ENCODE measurements around the gene INAFM2. TPM values are rescaled to one million over a fixed set of nuclear protein-coding genes. Genes with fewer than 3 reads are reported as not detected.

INAFM2 gene
- 7.9 and 10.2 TPM in 2 replicates for total RNA-seq (2014; rRNA removed; shearing (Covaris generic))

DNA sequence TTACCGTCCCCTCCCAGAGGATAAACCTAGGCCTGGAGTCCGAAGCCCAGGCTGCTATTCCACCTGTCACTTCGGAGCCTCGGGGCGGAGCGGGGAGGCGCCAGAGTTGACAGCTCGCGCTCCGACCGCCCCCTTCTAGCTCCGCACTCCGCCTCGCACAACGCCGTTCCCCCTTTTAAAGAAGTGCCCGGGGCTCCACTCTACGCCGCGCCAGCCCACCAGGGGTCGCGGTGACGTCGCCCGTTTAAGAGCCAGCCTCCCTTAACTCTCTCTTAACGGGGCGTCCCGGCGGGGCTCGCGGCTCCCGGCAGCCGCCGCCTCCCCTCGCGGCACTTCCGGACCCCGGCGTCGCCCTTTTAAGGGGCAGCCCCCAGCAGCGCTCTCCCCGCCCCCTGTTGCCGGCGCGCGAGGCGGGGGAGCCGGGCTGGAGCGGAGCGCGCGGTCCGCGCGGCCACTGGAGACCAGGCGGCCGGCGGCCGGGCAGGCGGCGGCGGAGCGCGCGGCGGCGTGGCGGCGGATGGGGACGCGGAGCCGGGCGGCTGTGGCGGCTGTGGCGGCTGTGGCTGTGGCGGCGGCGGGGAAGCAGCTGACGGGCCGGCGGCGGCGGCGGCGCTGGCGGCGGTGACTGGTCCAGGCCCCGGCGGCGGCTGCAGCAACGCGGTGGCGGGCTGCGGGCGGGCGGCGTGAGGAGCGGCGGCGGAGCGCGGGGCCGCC is at the start of gene INAFM2:
Gene INAFM2, plus strand, starts transcription at position 454 of the 714 bp plus-strand sequence. CDS start 364 bp downstream, outside the sequence.
- DNase-seq (ENCODE audit: low spot score) = peak; percentile 95

DNA sequence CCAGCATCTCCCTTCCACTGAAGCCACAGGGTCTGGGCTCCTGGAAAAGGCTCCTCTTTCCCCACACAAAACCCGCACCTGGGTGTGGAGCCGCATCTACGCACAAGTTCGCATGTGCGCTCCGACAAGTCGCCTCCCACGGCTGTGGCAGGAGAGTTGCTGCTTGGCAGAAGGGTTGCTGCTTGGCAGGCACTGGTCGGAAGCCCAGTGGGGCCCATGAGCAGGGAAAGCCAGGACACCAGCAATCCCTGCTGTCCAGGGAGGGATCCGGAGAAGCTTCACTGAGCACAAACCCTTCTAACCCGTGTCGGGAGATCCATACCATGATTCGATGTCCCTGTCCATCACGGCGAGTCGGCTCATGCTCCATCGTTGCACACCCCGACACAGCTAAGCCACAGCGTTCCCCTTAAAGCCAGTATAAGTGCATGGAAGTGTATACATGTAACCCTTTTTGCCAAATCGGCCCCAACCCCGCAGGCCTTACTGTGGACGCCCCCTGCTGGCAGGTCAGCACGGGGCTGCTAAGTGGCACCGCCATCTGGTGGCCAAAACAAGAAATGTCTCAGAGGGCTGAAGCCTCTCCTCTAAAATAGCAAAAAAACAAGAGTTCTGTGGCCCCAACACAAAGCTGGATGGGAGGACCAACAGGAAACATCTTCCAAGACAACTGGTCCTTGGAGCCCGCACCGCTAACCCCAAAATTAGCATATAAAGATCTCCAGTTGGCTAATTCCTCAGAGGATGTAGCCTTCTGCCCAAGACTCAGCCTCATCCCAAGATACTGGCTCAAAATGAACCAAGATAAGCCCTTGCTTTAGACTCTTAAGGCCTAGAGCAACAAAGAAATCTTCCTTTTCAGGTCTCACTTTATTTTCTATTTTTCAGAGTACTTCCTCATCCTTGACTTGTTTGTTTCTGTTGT is 48.9 kb upstream of the INAFM2 start:
- peak; percentile 96 for DNase-seq (ENCODE audit: low spot score)

DNA sequence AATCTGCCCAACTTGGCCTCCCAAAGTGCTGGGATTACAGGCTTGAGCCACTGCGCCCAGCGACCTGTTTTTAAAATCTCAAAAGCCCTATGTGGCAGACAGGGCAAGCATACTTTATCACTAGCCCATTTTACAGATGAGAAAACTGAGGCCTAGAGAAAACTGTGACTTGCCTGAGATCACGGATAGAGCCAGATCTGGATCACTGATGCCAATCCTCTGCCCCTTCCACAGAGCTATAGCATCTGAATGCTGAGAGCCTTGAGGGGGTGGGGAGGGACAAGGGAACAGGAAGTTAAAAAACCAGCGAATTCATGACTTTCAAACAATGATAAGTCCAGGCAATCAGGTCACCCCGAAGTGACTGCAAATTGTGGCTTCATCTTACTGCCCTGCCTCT is 48.0 kb upstream of the INAFM2 start:
- DNase-seq (ENCODE audit: low spot score) = no peak

DNA sequence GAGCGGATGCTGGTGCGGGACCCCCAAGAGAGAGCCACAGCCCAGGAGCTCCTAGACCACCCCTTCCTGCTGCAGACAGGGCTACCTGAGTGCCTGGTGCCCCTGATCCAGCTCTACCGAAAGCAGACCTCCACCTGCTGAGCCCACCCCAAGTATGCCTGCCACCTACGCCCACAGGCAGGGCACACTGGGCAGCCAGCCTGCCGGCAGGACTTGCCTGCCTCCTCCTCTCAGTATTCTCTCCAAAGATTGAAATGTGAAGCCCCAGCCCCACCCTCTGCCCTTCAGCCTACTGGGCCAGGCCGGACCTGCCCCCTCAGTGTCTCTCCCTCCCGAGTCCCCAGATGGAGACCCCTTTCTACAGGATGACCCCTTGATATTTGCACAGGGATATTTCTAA is 47.5 kb upstream of the INAFM2 start:
- DNase-seq (ENCODE audit: low spot score) = no peak

DNA sequence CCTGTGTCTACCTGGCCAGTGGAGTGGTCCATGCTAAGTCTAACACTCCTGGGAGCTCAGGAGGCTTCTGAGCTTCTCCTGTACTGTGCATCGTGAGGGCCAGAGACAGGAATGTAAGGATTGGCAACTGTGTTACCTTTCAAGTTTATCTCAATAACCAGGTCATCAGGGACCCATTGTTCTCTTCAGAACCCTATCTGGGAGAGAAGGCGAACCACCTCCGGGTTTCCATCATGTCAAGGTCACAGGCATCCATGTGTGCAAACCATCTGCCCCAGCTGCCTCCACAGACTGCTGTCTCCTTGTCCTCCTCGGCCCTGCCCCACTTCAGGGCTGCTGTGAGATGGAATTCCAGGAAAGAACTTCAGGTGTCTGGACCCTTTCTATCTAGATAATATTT is 46.6 kb upstream of the INAFM2 start:
- DNase-seq (ENCODE audit: low spot score) = no peak

DNA sequence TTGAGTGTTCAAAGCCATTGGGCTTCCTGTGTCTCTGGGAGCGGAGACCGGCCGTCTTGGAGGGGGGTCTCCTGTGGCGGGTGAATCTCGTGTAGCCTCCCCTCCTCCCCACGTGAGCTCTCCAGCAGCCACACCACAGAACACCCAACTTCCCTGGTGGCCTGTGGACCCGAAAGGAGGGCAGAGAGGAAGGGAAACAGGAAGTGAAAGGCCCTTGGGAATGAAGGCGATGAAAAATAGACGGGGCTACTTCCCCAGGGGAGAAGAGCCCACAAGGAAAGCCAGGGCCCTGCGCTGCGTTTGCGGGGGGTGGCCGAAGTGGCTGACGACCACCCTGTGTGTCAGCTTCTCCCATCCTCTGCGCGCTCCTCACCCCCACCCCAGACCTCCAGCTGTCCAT is 46.0 kb upstream of the INAFM2 start:
- DNase-seq (ENCODE audit: low spot score) = no peak

DNA sequence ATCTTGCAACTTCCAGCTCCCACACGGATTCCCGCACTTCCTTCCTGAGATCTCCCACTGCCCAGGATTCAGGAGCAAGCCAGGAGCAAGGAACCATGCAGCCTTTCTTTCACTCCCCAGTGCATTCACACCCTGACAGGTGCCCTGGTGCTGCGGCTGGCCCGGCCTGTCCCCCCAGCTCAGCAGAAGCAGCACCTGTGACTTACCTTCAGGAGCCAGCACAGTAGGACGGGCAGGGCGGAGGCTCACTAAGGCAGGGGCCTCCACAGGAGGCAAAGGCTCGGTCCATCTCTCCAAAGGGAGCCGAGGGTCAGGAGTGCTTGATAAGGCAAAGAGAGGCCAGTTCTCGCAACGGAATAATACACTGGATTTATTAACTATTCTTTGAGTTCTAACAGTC is 45.5 kb upstream of the INAFM2 start:
- no peak for DNase-seq (ENCODE audit: low spot score)

DNA sequence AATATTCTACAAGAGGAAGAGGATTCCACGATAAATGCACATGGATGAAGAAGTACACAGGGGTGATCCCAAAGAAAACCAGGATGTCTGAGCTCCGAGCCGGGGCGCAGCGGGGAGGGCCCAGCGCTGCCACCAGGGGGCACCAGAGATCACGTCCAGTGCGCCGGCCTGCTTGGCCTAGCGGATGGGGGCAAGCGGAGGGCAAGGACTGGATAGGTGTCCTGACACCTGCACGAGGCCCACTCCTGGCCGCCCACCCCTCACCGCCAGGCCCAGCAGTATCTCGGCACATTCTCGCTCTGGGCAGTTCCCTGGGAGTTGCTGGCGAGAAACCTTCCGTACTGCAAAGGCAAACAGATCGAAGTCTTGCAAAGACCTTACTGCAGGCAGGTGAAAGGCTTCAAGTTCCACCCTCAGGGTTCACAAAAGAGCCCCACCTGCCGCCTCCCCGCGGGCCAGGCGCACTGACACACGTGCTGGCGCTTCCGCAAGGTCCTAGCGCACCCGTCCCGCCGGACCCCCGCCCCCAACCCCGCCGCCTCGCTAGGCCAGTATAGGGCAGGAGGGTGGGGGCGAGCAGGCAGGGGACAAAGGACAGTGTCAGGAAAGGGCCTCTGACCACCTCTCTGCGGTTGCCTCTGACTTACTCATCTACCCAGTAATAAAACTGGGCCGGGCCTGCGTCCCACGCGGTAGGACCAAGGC is 43.9 kb upstream of the INAFM2 start:
- DNase-seq (ENCODE audit: low spot score) = peak; percentile 89

DNA sequence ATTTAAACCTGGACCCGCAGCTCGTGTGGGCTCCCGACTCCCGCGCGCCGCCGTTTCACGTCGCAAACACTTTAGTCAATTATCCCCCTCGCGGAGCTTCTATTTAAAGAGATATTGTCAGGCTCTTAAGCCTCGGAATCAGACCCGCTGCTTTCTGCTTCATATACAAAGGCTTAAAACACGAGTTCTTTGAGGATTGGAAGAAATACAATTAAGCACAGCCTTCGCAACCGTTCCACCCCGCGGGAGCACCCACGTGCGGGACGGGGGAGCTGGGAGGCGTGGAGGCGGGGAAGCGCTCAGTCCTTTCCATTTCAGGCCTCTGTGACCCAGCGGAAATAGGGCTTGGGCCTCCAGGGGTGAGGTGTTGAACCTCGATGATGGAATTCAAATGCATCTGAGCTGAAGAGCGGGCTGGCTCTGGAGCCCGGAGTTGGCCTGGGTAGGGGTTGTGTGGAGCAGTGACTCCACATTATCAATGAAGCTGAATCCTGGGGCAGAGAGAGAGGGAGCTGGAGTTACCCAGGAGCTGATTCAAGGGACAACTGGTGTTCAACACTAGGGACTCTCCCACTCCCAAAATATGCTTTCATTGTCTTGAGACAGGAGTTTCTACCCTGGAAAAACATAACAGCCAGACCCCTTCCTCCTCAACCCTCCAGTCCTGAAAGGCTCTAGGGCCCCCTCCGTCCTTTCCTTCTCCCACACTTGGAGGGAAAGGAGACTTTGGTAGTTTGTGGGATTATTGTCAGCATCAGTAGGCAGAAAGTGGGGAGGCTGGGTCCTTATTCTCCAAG is 43.0 kb upstream of the INAFM2 start:
- no peak for DNase-seq (ENCODE audit: low spot score)

DNA sequence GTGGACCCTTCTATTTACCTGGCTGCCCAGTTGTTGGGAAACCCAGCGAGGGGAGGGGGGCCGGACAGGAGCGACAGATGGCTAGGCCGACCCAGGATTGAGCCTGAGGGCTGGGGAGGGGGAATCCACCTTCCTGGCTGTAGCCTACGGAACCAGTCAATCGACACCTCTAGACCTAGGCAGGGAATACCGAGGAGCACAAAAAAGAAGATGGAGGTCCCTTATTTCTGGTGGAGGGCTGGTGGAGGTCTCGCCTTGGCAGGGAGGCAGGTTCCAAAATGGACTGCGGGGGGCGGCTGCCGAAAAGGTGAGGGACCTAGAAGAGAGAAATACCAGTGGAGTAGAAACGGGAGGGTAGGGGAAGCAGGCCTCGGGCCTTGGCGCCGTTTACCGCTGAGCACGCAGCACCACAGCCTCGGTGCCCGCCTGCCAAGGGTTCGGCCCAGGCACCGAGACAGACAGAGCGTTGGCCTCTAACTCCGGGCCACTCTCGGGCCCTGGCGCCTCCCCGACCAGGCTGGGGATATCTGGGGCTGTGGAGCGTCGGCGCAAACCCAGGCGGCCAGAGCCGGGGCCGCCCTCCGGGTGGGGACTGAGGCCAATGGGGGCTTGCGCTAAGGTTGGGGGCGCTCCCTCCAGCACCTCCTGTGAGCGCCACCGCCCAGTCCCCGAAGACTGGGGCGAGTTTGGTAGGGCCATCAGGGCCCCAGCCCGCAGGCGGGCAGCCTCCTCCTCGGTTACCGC is 42.3 kb upstream of the INAFM2 start:
- DNase-seq (ENCODE audit: low spot score) = no peak

DNA sequence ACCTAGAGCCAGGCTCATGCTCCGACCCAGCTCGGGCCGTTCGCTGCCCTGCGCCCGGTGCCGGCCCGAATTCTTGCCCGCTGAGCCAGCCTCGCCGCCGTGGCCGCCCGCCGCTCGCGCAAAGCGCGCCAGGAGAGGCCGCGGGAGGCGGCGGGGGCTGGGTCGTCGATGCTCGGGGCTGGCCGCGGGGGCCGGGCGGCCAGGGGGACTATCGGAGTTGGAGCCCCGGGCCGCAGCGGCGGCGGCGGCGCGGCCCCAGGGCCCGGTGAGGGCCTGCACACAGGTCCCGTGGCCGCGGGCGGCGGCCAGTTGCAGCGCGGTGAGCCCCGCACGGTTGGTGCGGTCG is 41.7 kb upstream of the INAFM2 start:
- no peak for DNase-seq (ENCODE audit: low spot score)

DNA sequence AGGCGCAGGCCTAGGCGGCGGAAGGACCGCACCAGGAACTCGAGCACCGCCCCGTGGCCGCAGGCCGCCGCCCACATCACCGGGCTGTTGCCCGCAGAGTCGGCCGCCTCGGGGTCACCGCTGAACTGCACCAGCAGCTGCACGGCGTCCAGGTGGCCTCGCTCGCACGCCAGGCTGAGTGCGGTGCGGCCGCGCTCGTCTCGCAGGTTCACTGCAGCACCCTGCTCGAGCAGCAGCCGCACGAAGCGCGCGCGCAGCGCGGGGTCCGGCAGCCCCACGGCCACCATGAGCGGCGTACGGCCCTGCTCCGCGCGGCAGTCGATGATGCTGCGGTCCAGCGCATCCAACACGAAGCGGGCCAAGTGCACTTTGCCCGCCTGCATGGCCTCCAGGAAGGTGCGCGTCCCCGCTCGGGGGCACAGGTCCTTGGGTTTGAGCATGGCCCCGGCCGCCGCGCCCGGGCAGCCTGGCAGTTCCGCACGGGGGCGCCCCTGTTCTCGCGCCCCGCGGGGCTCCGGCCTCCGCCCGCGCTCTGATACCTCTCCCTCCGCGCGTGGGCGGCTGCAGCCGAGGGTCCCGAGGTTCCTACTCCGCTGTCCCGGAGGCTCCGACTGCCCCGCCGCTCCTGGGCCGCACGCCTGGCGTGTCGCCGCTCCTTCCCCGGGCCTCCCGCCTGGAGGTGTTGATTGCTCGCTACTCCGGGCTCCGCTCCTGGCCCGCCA is 41.2 kb upstream of the INAFM2 start:
- peak; percentile 52 for DNase-seq (ENCODE audit: low spot score)

DNA sequence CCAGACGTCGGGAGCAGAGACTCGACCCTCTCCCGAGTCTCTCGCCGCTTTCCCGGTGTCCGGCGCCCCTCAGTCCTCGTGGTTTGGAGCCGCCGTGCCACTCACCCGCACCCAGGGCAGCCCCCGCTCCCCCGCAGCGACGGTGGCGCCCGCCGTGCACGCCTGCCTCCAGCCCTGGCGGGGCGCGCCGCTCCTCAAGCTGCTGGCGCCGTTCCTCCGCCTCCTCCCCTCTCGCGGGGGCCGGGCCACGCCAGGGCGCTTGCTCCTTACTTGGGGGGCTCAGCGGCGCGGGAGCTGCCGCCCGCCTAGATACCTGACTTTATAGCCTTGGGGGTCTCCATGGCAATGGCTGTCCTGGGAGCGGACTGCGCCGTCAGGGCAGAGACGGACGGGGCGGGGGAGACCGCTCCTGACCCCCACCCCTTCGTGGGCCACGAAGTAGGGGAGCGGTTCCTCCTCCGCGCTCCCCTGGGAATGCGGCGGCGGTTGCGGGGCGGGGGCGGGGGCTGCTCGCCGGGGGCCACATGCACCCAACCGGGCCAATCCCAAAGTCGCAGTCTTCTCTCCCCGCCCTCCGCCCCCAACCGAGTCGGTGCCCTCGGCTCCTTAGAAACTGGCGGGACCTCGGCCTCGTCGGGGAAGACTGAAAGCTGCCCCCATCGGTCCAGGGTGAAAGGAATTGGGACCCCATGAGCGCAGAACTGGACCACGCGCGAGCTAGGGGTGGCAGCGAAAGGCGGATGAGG is 40.5 kb upstream of the INAFM2 start, which contains the start of gene ANKRD63:
Gene ANKRD63, minus strand, starts transcription at position 196 of the 746 bp plus-strand sequence. CDS start 478 bp downstream, outside the sequence.
- no peak for DNase-seq (ENCODE audit: low spot score)

DNA sequence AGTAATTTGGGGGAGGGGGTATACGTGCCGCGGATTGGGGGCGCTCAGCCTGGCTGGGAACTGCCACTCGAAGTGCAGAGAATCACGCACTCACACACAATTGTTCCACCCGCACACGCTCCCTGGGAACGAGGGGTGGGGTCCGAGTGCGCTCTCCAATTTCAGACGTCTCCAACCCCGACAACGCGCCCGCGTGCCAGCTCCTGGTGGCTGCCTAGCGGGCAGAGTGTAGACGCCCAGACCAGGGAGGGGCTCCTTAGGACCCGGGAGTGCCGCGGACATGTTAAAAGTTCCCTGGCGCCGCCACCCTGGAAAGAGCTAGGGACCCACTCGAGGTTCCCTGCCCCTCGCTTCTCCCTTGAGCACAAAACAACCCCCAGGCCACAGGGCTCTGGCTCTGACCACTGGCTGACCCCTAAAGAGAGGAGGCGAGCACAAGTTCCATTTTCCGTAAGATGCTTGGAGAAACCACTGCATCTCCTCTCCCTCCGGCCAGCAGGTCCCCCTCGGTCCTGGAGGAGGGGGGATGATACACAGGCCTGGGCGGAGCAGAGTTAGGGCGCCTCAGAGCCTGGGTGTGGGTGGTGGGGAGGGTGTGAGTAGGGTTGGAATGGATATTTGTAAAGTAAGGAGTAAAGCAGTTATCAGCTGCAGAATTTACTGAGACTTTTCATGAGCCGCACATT is 39.7 kb upstream of the INAFM2 start:
- no peak for DNase-seq (ENCODE audit: low spot score)

DNA sequence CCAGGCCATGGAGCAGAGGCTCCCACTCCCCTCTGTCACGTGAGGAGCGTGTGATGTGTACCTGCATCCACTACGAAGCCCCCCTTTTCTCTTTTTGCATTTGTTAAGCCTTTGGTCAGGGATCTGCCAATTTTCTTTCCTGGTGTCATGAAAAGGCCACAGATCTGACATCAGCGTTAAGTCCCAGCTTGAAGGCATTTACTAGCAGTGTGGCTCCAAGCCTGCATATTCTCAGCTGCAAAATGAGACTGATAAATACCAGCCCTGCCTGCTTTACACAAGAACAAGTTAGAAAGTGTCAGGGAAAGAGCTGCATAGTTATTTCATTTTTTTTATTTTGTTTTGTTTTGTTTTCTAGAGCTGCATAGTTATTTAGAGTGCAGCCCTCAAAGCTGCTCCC is 38.3 kb upstream of the INAFM2 start:
- no peak for DNase-seq (ENCODE audit: low spot score)

DNA sequence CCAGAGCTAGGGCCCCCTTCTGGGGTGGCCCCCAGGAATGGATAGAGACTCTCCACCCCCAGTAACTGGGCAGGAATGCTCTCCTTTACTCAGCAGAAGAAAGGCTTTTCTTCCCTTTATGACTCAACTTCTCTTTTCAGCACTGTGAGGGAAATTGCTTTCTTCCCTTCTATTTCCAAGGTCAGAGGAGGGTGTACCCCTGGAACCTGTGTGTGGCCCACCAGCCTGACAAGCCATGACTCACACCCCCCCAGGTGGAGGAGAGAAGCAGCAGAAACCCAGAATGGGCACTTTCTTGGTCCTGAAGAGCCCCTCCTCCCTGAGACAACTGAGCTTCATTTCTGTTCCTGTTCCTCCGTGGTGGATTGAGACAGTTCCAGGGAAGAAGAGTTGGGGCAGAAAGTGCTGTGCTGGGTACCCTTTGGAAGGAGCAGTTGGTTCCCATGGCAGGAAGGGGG is 37.9 kb upstream of the INAFM2 start:
- no peak for DNase-seq (ENCODE audit: low spot score)

DNA sequence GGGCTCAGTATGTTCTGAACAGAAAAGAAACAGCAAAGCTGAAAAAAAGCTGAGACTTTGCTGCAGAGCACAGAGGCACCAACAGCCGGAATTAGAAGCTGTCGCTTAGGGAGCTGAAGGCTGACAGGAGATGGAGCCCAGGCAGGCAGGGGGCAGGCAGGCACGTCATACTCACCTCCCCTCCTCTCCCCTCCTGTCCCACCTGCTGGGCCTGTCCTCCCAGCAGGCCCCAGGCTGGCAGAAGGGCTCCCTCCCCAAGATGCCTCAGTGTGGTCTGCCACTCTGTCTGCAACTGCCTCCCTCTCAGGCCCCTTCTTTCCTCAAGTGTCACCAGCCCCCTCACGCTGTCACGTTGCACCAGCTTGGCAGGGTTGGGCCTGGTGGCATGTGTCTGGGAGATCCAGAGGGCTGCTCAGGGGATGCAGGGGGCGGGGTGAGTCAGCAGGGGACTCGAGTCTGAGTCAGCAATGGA is 37.4 kb upstream of the INAFM2 start:
- no peak for DNase-seq (ENCODE audit: low spot score)

DNA sequence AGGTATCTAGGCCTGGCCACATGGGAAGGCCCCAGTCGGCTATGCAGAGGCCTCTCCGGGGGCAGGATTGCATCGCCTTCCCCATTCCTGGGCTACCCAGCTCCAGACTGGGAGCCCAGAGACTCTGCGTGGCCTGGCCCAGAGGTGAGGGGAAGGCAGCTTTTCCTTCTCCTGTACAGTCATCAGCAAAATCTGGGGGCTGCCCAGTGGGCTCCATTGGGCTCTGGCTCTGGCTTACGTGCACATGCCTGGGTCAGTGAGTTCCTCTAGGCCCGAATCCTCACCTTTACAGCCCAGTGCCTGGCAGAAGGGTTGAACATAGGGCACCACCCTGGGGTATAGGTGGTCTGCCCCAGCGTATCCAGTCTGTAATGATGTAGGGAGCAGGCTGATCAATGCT is 36.7 kb upstream of the INAFM2 start:
- no peak for DNase-seq (ENCODE audit: low spot score)
